ENCODE results near the gene ATG16L1.

Gene ATG16L1

DNA sequence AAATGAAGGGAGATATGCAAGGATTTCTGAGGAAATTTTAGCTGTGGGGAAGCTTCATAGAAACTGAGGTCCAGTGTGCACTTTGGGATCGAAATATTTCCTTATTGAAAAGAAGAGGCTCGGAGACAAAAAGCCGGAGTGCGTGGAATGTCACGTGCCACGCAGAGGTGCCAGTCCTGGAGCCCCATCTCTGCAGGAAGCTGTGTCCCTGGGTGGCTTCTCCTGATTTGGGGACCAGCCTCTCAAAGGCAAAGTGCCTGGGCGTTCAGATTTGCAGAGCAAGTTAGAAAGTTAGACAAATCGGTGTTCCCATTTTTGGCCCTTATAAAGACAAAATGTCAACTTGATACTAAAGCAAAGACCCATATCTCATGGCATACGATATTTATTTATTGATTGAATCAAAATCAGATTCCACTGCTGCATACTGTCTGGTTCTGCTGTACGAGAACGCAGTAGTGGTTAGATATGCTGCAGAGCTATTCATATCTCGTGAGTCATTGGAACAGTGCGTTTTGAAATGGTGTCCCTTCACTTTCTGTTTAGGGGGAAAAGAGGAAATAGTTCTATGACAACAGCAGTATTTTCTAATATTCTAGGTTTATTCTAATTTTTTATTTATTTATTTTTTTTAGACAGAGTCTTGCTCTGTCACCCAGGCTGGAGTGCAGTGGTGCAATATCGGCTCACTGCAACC is 9.1 kb upstream of the ATG16L1 start:
- Histone ChIP-seq H3K9ac (no peak overlapping the region), H4K20me1 (ENCODE audit: insufficient read depth) (no peaks in the 10 kb centered on the region), H3K27me3 (ENCODE audit: insufficient read depth, low read depth) (no peaks in the 10 kb centered on the region), H3K4me3 (IDR thresholded peaks at IDR 0.05; ENCODE audit: insufficient read depth, low read depth, low read length) (no peak overlapping the region), H3K79me2 (ENCODE audit: insufficient read depth, low read depth) (no peaks in the 10 kb centered on the region), H3K4me2 (no peak overlapping the region), H3K27ac (no peak overlapping the region), H3K36me3 (ENCODE audit: insufficient read depth) (no peaks in the 10 kb centered on the region), H3K4me1 (ENCODE audit: low read depth, poor library complexity, severe bottlenecking) (no peaks in the 10 kb centered on the region), H2AFZ (ENCODE audit: low read depth) (no peak overlapping the region)
- TF ChIP-seq CTCF (conservative IDR thresholded peaks at IDR 0.05; ENCODE audit: low read depth, low read length): no peak

DNA sequence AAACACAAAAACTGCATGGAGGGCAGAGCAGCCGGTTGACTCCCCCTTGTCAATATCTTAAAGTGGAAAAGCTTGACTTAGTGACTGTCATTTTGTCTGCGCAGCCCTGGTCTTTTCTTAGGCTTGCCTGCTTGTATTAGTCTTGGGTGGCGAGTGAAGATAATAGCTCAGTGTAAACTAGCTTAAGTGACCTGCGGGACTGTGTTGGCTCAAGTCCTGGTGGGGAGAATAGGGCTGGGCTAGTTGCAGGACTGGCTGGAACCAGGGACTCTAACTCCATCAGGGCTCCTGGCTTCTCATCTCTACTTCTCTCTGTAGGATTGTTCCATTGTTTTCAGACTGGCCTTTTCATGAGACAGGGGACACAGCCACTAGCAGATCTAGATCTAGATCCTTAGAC is 8.1 kb upstream of the ATG16L1 start:
- TF ChIP-seq CTCF (conservative IDR thresholded peaks at IDR 0.05; ENCODE audit: low read depth, low read length): no peak
- Histone ChIP-seq H3K4me1 (ENCODE audit: low read depth, poor library complexity, severe bottlenecking) (no peaks in the 10 kb centered on the region), H2AFZ (ENCODE audit: low read depth) (no peak overlapping the region), H3K4me2 (no peak overlapping the region), H3K79me2 (ENCODE audit: insufficient read depth, low read depth) (no peaks in the 10 kb centered on the region), H3K27ac (no peak overlapping the region), H3K4me3 (IDR thresholded peaks at IDR 0.05; ENCODE audit: insufficient read depth, low read depth, low read length) (no peak overlapping the region), H4K20me1 (ENCODE audit: insufficient read depth) (no peaks in the 10 kb centered on the region), H3K9ac (no peak overlapping the region), H3K36me3 (ENCODE audit: insufficient read depth) (no peaks in the 10 kb centered on the region), H3K27me3 (ENCODE audit: insufficient read depth, low read depth) (no peaks in the 10 kb centered on the region)

- Histone ChIP-seq H3K4me3 (IDR thresholded peaks at IDR 0.05; ENCODE audit: insufficient read depth, low read depth, low read length) (no peak overlapping the region), H4K20me1 (ENCODE audit: insufficient read depth) (no peaks in the 10 kb centered on the region), H3K36me3 (ENCODE audit: insufficient read depth) (no peaks in the 10 kb centered on the region), H3K4me1 (ENCODE audit: low read depth, poor library complexity, severe bottlenecking) (no peaks in the 10 kb centered on the region), H3K27me3 (ENCODE audit: insufficient read depth, low read depth) (no peaks in the 10 kb centered on the region), H3K79me2 (ENCODE audit: insufficient read depth, low read depth) (no peaks in the 10 kb centered on the region), H3K27ac (no peak overlapping the region), H2AFZ (ENCODE audit: low read depth) (no peak overlapping the region), H3K4me2 (no peak overlapping the region), H3K9ac (no peak overlapping the region)
- no peak for TF ChIP-seq CTCF (conservative IDR thresholded peaks at IDR 0.05; ENCODE audit: low read depth, low read length)
These were observed 6.7 kb upstream of the ATG16L1 start for GRCh38 chr2:233244818-233245217.

GRCh38 chr2:233245406-233245805 is 6.1 kb upstream of the ATG16L1 start:
- Histone ChIP-seq H3K4me2 (no peak overlapping the region), H3K4me1 (ENCODE audit: low read depth, poor library complexity, severe bottlenecking) (no peaks in the 10 kb centered on the region), H3K36me3 (ENCODE audit: insufficient read depth) (no peaks in the 10 kb centered on the region), H4K20me1 (ENCODE audit: insufficient read depth) (no peaks in the 10 kb centered on the region), H3K79me2 (ENCODE audit: insufficient read depth, low read depth) (no peaks in the 10 kb centered on the region), H3K9ac (no peak overlapping the region), H3K27ac (no peak overlapping the region), H3K4me3 (IDR thresholded peaks at IDR 0.05; ENCODE audit: insufficient read depth, low read depth, low read length) (no peak overlapping the region), H2AFZ (ENCODE audit: low read depth) (no peak overlapping the region), H3K27me3 (ENCODE audit: insufficient read depth, low read depth) (no peaks in the 10 kb centered on the region)
- TF ChIP-seq CTCF (conservative IDR thresholded peaks at IDR 0.05; ENCODE audit: low read depth, low read length): no peak

Data from KMS-11 (cell line).